ENCODE data around the gene PSMB11.
A peak's percentile ranks its signal among the peaks of the same experiment; 100 is the strongest.

Gene PSMB11

GRCh38 chr14:23054000-23054811 lies 12.2 kb downstream of the PSMB11 start:
- Histone ChIP-seq H3K79me2 (ENCODE audit: low read length) (no peaks in the 10 kb centered on the region), H3K36me3 (replicated peaks; ENCODE audit: low read depth, low read length) (peaks cover 6% of the 10 kb centered on the region), H2AFZ (ENCODE audit: low read depth, low read length) (no peak overlapping the region), H3K27ac (ENCODE audit: low read length) (no peak overlapping the region), H3K9ac (ENCODE audit: low read length) (no peak overlapping the region), H3K9me3 (ENCODE audit: insufficient read depth, low read length) (no peaks in the 10 kb centered on the region), H3K4me3 (ENCODE audit: low read length) (no peak overlapping the region), H4K20me1 (ENCODE audit: insufficient read depth, low read length) (peaks cover 5% of the 10 kb centered on the region), H3K27me3 (ENCODE audit: low read depth, low read length) (peaks cover 7% of the 10 kb centered on the region; the same call in 1 of the 2 replicates), H3K4me1 (ENCODE audit: low read length) (peaks cover 20% of the 10 kb centered on the region), H3K4me2 (ENCODE audit: low read length) (no peak overlapping the region)
- TF ChIP-seq, protein P1, sequence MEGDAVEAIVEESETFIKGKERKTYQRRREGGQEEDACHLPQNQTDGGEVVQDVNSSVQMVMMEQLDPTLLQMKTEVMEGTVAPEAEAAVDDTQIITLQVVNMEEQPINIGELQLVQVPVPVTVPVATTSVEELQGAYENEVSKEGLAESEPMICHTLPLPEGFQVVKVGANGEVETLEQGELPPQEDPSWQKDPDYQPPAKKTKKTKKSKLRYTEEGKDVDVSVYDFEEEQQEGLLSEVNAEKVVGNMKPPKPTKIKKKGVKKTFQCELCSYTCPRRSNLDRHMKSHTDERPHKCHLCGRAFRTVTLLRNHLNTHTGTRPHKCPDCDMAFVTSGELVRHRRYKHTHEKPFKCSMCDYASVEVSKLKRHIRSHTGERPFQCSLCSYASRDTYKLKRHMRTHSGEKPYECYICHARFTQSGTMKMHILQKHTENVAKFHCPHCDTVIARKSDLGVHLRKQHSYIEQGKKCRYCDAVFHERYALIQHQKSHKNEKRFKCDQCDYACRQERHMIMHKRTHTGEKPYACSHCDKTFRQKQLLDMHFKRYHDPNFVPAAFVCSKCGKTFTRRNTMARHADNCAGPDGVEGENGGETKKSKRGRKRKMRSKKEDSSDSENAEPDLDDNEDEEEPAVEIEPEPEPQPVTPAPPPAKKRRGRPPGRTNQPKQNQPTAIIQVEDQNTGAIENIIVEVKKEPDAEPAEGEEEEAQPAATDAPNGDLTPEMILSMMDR (IDR thresholded peaks at IDR 0.05; ENCODE audit: low read depth, low read length): peak; percentile 44; the same call in 1 of the 2 replicates
- TF ChIP-seq EZH2phosphoT487 (IDR thresholded peaks at IDR 0.05; ENCODE audit: low read depth): no peak

GRCh38 chr14:23055147-23055550 lies 13.1 kb downstream of the PSMB11 start:
- H3K9ac ChIP-seq (ENCODE audit: low read length): no peak overlapping the region
- H3K79me2 ChIP-seq (ENCODE audit: low read length): no peaks in the 10 kb centered on the region
- H3K9me3 ChIP-seq (ENCODE audit: insufficient read depth, low read length): no peaks in the 10 kb centered on the region
- H2AFZ ChIP-seq (ENCODE audit: low read depth, low read length): no peak overlapping the region
- peaks cover 8% of the 10 kb centered on the region for H3K36me3 ChIP-seq (replicated peaks; ENCODE audit: low read depth, low read length)
- H3K4me3 ChIP-seq (ENCODE audit: low read length): no peak overlapping the region
- H3K27ac ChIP-seq (ENCODE audit: low read length): no peak overlapping the region
- H3K4me1 ChIP-seq (ENCODE audit: low read length): peaks cover 20% of the 10 kb centered on the region
- H4K20me1 ChIP-seq (ENCODE audit: insufficient read depth, low read length): peaks cover 5% of the 10 kb centered on the region
- peaks cover 7% of the 10 kb centered on the region; the same call in 1 of the 2 replicates for H3K27me3 ChIP-seq (ENCODE audit: low read depth, low read length)
- H3K4me2 ChIP-seq (ENCODE audit: low read length): no peak overlapping the region
- TF ChIP-seq, protein P1 (IDR thresholded peaks at IDR 0.05; ENCODE audit: low read depth, low read length): no peak
- no peak for TF ChIP-seq EZH2phosphoT487 (IDR thresholded peaks at IDR 0.05; ENCODE audit: low read depth)

DNA sequence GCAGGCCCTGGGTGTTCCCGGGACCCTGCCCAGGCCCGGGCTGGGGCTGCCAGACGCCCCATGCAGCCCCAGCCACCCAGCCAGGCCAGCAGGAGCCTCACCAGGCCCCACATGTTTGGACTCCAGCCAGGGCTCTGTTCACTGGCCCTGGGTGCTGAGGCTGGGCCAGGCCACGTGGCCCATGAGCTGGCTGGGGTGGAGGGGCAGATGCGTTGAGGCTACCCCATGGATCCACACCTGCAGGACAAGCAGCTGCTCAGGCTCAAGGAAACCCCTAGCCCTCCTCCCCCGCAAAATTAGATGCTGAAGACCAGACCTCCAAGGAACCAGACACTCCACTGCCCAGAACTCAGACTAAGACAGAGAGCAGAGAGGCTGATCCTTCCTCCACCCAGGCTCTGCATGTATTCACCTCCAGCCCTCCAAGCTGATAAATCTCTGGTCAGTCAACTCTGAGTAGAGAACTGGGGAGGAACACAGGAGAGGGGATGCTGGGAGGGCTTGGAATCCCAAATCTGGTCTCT lies 13.7 kb downstream of the PSMB11 start:
- Histone ChIP-seq H3K4me1 (ENCODE audit: low read length) (peaks cover 20% of the 10 kb centered on the region), H3K9ac (ENCODE audit: low read length) (no peak overlapping the region), H3K36me3 (replicated peaks; ENCODE audit: low read depth, low read length) (peaks cover 10% of the 10 kb centered on the region), H3K9me3 (ENCODE audit: insufficient read depth, low read length) (no peaks in the 10 kb centered on the region), H3K79me2 (ENCODE audit: low read length) (no peaks in the 10 kb centered on the region), H3K4me3 (ENCODE audit: low read length) (no peak overlapping the region), H3K27ac (ENCODE audit: low read length) (no peak overlapping the region), H3K27me3 (ENCODE audit: low read depth, low read length) (peaks cover 7% of the 10 kb centered on the region; the same call in 1 of the 2 replicates), H3K4me2 (ENCODE audit: low read length) (peak overlapping the region; percentile 98), H2AFZ (ENCODE audit: low read depth, low read length) (no peak overlapping the region), H4K20me1 (ENCODE audit: insufficient read depth, low read length) (peaks cover 5% of the 10 kb centered on the region)
- TF ChIP-seq EZH2phosphoT487 (IDR thresholded peaks at IDR 0.05; ENCODE audit: low read depth): no peak
- TF ChIP-seq, protein P1 (IDR thresholded peaks at IDR 0.05; ENCODE audit: low read depth, low read length): no peak
